Progenitor cell of endocrine pancreas (in vitro differentiated cells): Measurements from ENCODE around the gene NUAK2. TPM values are rescaled to one million over a fixed set of nuclear protein-coding genes. Genes with fewer than 3 reads are reported as not detected.

Experiments used
- DNase-seq: peaks from one replicate; pipeline ENCODE4 v3.0.0; 2021; ENCODE audit warnings: low spot score; ENCODE audit not compliant: unreplicated experiment
- H3K27ac Mint-ChIP-seq: 2 replicates; pipeline ENCODE4 v1.8.0; 2021; ENCODE audit warnings: mild to moderate bottlenecking, moderate library complexity, mixed read lengths
- H3K27me3 Mint-ChIP-seq: 2 replicates; pipeline ENCODE4 v1.8.0; 2021; ENCODE audit warnings: mixed read lengths
- H3K36me3 Mint-ChIP-seq: 2 replicates; pipeline ENCODE4 v1.8.0; 2022; ENCODE audit warnings: mixed read lengths; ENCODE audit not compliant: insufficient read depth
- H3K4me1 Mint-ChIP-seq: 2 replicates; pipeline ENCODE4 v1.8.0; 2021; ENCODE audit warnings: low read depth, mixed read lengths
- H3K4me3 Mint-ChIP-seq: 2 replicates; pipeline ENCODE4 v1.8.0; 2021; ENCODE audit warnings: low read depth, mild to moderate bottlenecking, moderate library complexity, mixed read lengths
- H3K9me3 Mint-ChIP-seq: 2 replicates; pipeline ENCODE4 v1.8.0; 2021; ENCODE audit warnings: low read depth, mixed read lengths
- CTCF ChIP-seq: fragments of 200-600 bp; sonication (generic); IDR thresholded peaks from one replicate; pipeline ENCODE4 v1.5.0; 2021; ENCODE audit warnings: antibody characterized with exemption, mild to moderate bottlenecking; ENCODE audit not compliant: unreplicated experiment
- total RNA-seq: library from RNA; stranded (reverse); gene quantifications from 2 replicates; pipeline ENCODE4 v1.2.1, GENCODE V29; 2021

Gene NUAK2
- total RNA-seq, 1 donor from 2014 or later, result 4.5 TPM

- no peak overlapping the region for H3K4me3 Mint-ChIP-seq
- no peak overlapping the region for H3K27ac Mint-ChIP-seq
- TF ChIP-seq CTCF, result no peak
- no peaks in the 10 kb centered on the region for H3K36me3 Mint-ChIP-seq
- H3K9me3 Mint-ChIP-seq, result no peaks in the 10 kb centered on the region
- DNase-seq, result no peak
- no peaks in the 10 kb centered on the region for H3K4me1 Mint-ChIP-seq
- H3K27me3 Mint-ChIP-seq, result no peaks in the 10 kb centered on the region
These were observed 63.3 kb downstream of the NUAK2 start for GRCh38 chr1:205258261-205258691.

- Mint-ChIP-seq H3K4me1 (no peaks in the 10 kb centered on the region), H3K27me3 (no peaks in the 10 kb centered on the region), H3K9me3 (no peaks in the 10 kb centered on the region), H3K27ac (no peak overlapping the region), H3K36me3 (no peaks in the 10 kb centered on the region), H3K4me3 (no peak overlapping the region)
- no peak for TF ChIP-seq CTCF
- DNase-seq, result no peak
These were observed 63.8 kb downstream of the NUAK2 start for GRCh38 chr1:205257735-205258134.

- H3K4me1 Mint-ChIP-seq, result no peaks in the 10 kb centered on the region
- H3K9me3 Mint-ChIP-seq, result no peaks in the 10 kb centered on the region
- no peak for TF ChIP-seq CTCF
- H3K36me3 Mint-ChIP-seq, result no peaks in the 10 kb centered on the region
- no peak for DNase-seq
- no peak overlapping the region for H3K4me3 Mint-ChIP-seq
- no peak overlapping the region for H3K27ac Mint-ChIP-seq
- H3K27me3 Mint-ChIP-seq, result no peaks in the 10 kb centered on the region
These were observed 64.5 kb downstream of the NUAK2 start for GRCh38 chr1:205256951-205257625.

GRCh38 chr1:205255941-205256780, 65.4 kb downstream of the NUAK2 start:
- Mint-ChIP-seq H3K4me3 (no peak overlapping the region), H3K27ac (no peak overlapping the region), H3K9me3 (no peaks in the 10 kb centered on the region), H3K27me3 (no peaks in the 10 kb centered on the region), H3K4me1 (no peaks in the 10 kb centered on the region), H3K36me3 (no peaks in the 10 kb centered on the region)
- DNase-seq, result peak; percentile 79
- peak; percentile 93 for TF ChIP-seq CTCF

Other genes with a start within 250 kb of the NUAK2 start
- gene TMEM81, start 237.3 kb downstream of the NUAK2 start, total RNA-seq, result 4.8 and 5.1 TPM in 2 replicates
- gene RBBP5, start 199.8 kb downstream of the NUAK2 start, total RNA-seq, result 19.6 and 20.9 TPM in 2 replicates
- 10.4 and 11.0 TPM in 2 replicates for gene DSTYK, start 110.0 kb downstream of the NUAK2 start, total RNA-seq
- gene TMCC2, start 93.8 kb downstream of the NUAK2 start, total RNA-seq, result 4.6 and 5.0 TPM in 2 replicates
- 0.18 and 0.36 TPM in 2 replicates for gene KLHDC8A, start 35.2 kb upstream of the NUAK2 start, total RNA-seq
- gene LEMD1, start 100.3 kb upstream of the NUAK2 start, total RNA-seq, result 13.9 and 15.2 TPM in 2 replicates
- 6.3 and 6.7 TPM in 2 replicates for gene BLACAT1, start 134.3 kb upstream of the NUAK2 start, total RNA-seq
- gene CDK18, start 182.9 kb upstream of the NUAK2 start, total RNA-seq, result 23.9 and 24.5 TPM in 2 replicates